Ramos (cell line): Measurements from ENCODE around the gene LY6G5C.
"Not testable (repeated sequence)": the region's sequence is repeated elsewhere in the genome, so short reads cannot be mapped to it uniquely, and the experiment has no call there.

Experiments used
- in situ Hi-C: fragments of 300-500 bp; cut with MboI; formaldehyde crosslinking; loops from one replicate; pipeline ENCODE4 v1.14.3; 2022; ENCODE audit warnings: low sequenced_read_pairs; ENCODE audit not compliant: unreplicated experiment

The LY6G5C gene

GRCh38 chr6:31715022-31715958 is 34.4 kb upstream of the LY6G5C start, which contains the start of gene LY6G6D:
Gene LY6G6D, plus strand, starts transcription at chr6:31715348. Its CDS starts 8 bp downstream, at chr6:31715356.
- in situ Hi-C loops, result no loop called here

- in situ Hi-C loops, result no loop called here
These were observed 33.3 kb upstream of the LY6G5C start for GRCh38 chr6:31713991-31714684.

- in situ Hi-C loops, result no loop called here
These were observed 32.6 kb upstream of the LY6G5C start for GRCh38 chr6:31713465-31713864.

GRCh38 chr6:31712296-31712695 is 31.4 kb upstream of the LY6G5C start:
- in situ Hi-C loops, result no loop called here

- in situ Hi-C loops, result no loop called here
These were observed 30.4 kb upstream of the LY6G5C start for GRCh38 chr6:31711233-31711632.

- in situ Hi-C loops, result no loop called here
These were observed 29.8 kb upstream of the LY6G5C start for GRCh38 chr6:31710523-31711219.

- in situ Hi-C loops, result not testable (repeated sequence)
These were observed 28.3 kb upstream of the LY6G5C start for GRCh38 chr6:31709157-31709556.

GRCh38 chr6:31708224-31708623 is 27.4 kb upstream of the LY6G5C start:
- in situ Hi-C loops, result no loop called here

GRCh38 chr6:31707701-31708100 is 26.8 kb upstream of the LY6G5C start:
- in situ Hi-C loops, result no loop called here

GRCh38 chr6:31706599-31706998 is 25.7 kb upstream of the LY6G5C start, which contains the start of gene LY6G6F:
Gene LY6G6F, plus strand, starts transcription at chr6:31706866. Its CDS starts 41 bp downstream, at chr6:31706907.
- in situ Hi-C loops, result no loop called here

- in situ Hi-C loops, result no loop called here
These were observed 25.1 kb upstream of the LY6G5C start for GRCh38 chr6:31705931-31706330.

GRCh38 chr6:31702819-31703716 is 22.2 kb upstream of the LY6G5C start, which contains the start of gene ABHD16A:
Gene ABHD16A, minus strand, starts transcription at chr6:31703324. Its CDS starts 43 bp downstream, at chr6:31703281.
- in situ Hi-C loops, result no loop called here

- in situ Hi-C loops, result no loop called here
These were observed 21.5 kb upstream of the LY6G5C start for GRCh38 chr6:31702405-31702818.

- in situ Hi-C loops, result no loop called here
These were observed 21.0 kb upstream of the LY6G5C start for GRCh38 chr6:31701666-31702404.

- in situ Hi-C loops, result no loop called here
These were observed 20.0 kb upstream of the LY6G5C start for GRCh38 chr6:31700740-31701401.

- in situ Hi-C loops, result no loop called here
These were observed 16.7 kb upstream of the LY6G5C start for GRCh38 chr6:31697555-31697954.

GRCh38 chr6:31693535-31693934 is 12.7 kb upstream of the LY6G5C start:
- in situ Hi-C loops, result no loop called here

GRCh38 chr6:31692886-31693285 is 12.0 kb upstream of the LY6G5C start:
- in situ Hi-C loops, result no loop called here
